ENCODE measurements around the gene PAMR1.

PAMR1 gene

GRCh38 chr11:35485656-35486322, 39.6 kb downstream of the PAMR1 start:
- TF ChIP-seq CTCF (IDR thresholded peaks at IDR 0.05; ENCODE audit: control extremely low read depth, extremely low read depth, low read depth, missing control alignments) = peak; percentile 94
- ChIA-PET POLR2A (no interaction called here), CTCF (interaction anchor here (0.7 to 3.4 kb wide), 20 partner anchors 9 to 983 kb away, joined by 3 to 17 read pairs (median 4); no protein-coding TSS in a partner anchor)
- peak; percentile 65 for DNase-seq (ENCODE audit: extremely low spot score)

- DNase-seq (ENCODE audit: extremely low spot score) = no peak
- ChIA-PET POLR2A (no interaction called here), CTCF (interaction anchor here (1.0 to 3.4 kb wide), 13 partner anchors 11 to 899 kb away, joined by 3 to 17 read pairs (median 4); no protein-coding TSS in a partner anchor)
Observed at GRCh38 chr11:35484435-35484834, 41.0 kb downstream of the PAMR1 start.

GRCh38 chr11:35483131-35483820, 42.1 kb downstream of the PAMR1 start:
- CTCF ChIA-PET = interaction anchor here (3.4 kb wide), 1 partner anchor 25 kb away, joined by 14 read pairs; no protein-coding TSS in a partner anchor
- DNase-seq (ENCODE audit: extremely low spot score) = no peak
- POLR2A ChIA-PET = no interaction called here
- no peak for TF ChIP-seq CTCF (IDR thresholded peaks at IDR 0.05; ENCODE audit: control extremely low read depth, extremely low read depth, low read depth, missing control alignments)

More at GRCh38 chr11:35484435-35484834, 41.0 kb downstream of the PAMR1 start:
- TF ChIP-seq CTCF (IDR thresholded peaks at IDR 0.05; ENCODE audit: control extremely low read depth, extremely low read depth, low read depth, missing control alignments) = no peak

GRCh38 chr11:35479731-35480130, 45.7 kb downstream of the PAMR1 start:
- ChIA-PET POLR2A (no interaction called here), CTCF (no interaction called here)
- no peak for TF ChIP-seq CTCF (IDR thresholded peaks at IDR 0.05; ENCODE audit: control extremely low read depth, extremely low read depth, low read depth, missing control alignments)
- no peak for DNase-seq (ENCODE audit: extremely low spot score)

GRCh38 chr11:35478471-35479091, 46.8 kb downstream of the PAMR1 start:
- DNase-seq (ENCODE audit: extremely low spot score) = no peak
- no peak for TF ChIP-seq CTCF (IDR thresholded peaks at IDR 0.05; ENCODE audit: control extremely low read depth, extremely low read depth, low read depth, missing control alignments)
- CTCF ChIA-PET = interaction anchor here (0.8 to 1.1 kb wide), 2 partner anchors 28 to 43 kb away, joined by 3 read pairs; no protein-coding TSS in a partner anchor
- POLR2A ChIA-PET = no interaction called here

- ChIA-PET POLR2A (no interaction called here), CTCF (interaction anchor here (1.1 to 1.3 kb wide), 2 partner anchors 8 to 27 kb away, joined by 3 to 5 read pairs; no protein-coding TSS in a partner anchor)
- no peak for TF ChIP-seq CTCF (IDR thresholded peaks at IDR 0.05; ENCODE audit: control extremely low read depth, extremely low read depth, low read depth, missing control alignments)
- DNase-seq (ENCODE audit: extremely low spot score) = no peak
Observed at GRCh38 chr11:35477901-35478300, 47.5 kb downstream of the PAMR1 start.
